Measurements from ENCODE around the gene UBA3. TPM values are rescaled to one million over a fixed set of nuclear protein-coding genes. Genes with fewer than 3 reads are reported as not detected.

UBA3 gene
- total RNA-seq, 1 donor from 2014 or later = 54.3 TPM

GRCh38 chr3:69079269-69080159 is 651 bp downstream of the UBA3 start:
- no peak for DNase-seq (ENCODE audit: low spot score)

DNA sequence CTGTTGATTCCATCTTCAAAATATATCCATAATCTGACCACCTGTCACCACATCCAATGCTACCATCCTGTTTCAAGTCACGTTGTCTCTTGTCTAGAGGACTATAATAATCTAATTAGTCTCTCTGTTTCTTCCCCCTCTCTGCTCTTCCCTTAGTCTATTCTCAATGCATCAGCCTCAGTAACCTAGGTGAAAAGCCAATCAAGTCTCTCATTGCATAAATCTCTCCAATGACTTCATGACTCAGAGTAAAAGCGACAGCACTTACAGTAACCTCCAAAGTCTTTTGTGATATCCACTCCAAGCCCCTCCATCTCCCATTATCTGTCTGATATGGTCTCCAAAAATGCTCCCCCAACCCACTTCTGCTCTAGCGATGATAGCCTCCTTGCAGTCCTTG is 7.2 kb downstream of the UBA3 start:
- no peak for DNase-seq (ENCODE audit: low spot score)

DNA sequence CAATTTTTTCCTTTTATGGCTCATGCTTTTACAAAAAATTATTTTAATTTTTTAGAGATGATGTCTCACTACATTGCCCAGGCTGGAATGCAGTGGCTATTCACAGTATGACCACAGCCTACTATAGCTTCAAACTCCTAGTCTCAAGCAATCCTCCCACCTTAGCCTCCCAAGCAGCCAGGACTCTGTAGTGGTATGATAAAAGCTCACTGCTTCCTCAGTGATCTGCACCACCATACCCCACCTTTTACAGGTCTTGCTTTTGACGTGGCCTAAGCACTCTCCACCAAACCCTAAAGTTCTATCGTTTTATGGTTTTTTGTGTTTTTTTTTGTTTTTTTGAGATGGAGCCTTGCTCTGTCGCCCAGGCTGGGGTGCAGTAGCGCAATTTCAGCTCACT is 14.0 kb downstream of the UBA3 start:
- DNase-seq (ENCODE audit: low spot score) = no peak

- DNase-seq (ENCODE audit: low spot score) = no peak
These were observed 14.7 kb downstream of the UBA3 start for GRCh38 chr3:69065318-69065964.

GRCh38 chr3:69063636-69064035 is 16.5 kb downstream of the UBA3 start:
- DNase-seq (ENCODE audit: low spot score) = no peak

- no peak for DNase-seq (ENCODE audit: low spot score)
These were observed 20.5 kb downstream of the UBA3 start for GRCh38 chr3:69059688-69060087.

DNA sequence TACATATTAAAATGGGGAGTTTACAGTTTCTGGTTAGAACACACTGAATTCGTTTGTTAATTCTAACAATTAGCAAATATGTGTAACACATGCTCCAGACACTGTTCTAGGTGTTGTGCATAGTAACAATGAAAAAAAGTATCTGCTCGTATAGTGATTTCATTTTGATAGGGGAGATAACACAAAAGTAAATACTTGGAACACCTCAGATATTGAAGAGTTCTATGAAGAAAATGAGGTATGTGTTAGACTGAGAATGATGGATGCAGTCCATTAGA is 21.3 kb downstream of the UBA3 start:
- DNase-seq (ENCODE audit: low spot score) = no peak

DNA sequence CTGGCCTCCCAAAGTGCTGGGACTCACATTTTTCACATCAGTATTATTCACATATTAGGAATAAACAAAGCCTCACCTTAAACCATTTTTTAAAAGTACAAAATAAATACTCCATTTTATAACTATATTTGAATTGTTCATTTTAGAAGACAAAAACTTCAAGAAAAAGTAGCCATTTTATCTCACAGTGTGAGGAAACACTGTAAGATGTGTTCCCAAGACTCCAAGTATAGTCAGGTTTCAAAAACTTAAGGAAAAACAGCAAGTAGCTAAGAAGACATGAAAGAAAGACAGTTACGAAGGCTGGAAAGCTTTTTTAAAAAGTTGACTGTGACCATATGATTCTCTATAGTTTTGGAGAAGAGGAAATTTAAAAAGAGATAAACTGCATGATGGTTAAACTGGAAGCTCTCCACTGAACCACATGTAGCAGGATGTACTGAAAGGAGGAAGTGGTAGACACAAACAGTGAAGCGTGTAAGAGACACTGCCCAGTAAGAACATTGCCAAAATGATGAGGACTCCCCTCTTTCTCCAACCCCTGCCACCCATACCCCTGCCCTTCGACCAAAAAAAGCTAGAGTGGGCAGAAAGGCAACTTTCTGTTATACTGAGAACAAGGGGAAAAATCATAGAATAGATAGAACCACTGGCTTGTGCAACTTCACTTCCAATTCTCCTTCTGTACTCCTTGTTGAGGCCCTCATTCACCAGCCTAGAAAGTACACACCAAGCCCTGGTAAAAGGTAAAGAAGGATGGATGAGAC is 21.8 kb downstream of the UBA3 start:
- no peak for DNase-seq (ENCODE audit: low spot score)

- no peak for DNase-seq (ENCODE audit: low spot score)
These were observed 27.7 kb downstream of the UBA3 start for GRCh38 chr3:69052472-69052898.

DNA sequence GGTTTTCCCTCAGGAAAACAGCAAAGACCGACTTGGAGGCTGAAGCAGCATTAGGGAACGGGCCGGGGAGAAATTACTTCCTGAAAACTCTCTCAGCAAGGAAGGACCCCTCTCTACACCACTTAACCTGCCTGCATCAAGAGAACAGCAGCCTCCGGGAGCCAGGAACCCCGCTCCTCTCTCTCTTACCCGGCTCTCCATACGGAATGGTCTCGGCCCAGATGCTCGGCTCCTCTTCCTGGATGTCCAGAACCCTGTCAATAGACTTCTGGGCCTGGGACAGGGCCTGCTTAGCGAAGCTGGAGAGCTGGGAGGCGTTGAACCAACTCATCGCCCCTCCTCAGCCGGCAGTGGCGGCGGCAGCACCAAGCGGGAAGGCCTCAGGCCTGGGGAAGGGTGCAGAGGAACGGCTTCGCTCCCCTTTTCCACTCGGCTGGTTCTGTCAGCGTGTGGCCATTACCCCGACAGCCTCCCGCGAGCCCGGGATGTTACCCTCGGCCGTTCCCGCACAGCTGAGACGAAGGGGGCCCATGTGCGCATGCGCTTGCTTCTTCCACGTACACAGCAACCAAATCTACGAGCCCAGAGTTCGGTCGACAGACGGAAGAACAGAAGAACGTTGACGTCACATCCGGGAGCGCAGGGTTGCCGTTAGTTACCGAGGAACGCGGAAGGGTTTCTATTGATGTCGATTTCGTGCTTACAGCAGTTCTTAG is 28.3 kb downstream of the UBA3 start, which contains the start of gene TMF1:
TMF1 (minus strand) TSS at position 578 of the 716 bp plus-strand sequence; CDS start at position 331, 247 bp downstream.
- DNase-seq (ENCODE audit: low spot score) = peak; percentile 99

DNA sequence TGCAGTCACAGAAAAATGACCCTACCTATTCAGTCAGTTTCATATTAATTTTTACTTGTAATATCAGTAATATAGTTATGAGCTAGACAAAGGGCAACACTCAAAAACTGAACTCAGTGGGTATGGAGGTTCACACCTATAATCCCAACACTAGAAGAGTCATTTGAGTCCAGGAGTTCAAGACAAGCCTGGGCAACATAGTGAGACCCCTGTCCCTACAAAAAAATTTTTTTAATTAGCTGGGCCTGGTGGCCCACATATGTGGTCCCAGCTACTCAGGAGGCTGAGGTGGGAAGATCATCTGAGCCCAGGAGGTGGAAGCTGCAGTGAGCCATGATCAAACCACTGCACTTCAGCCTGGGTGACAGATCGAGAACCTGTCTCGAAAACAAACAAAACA is 31.2 kb downstream of the UBA3 start:
- no peak for DNase-seq (ENCODE audit: low spot score)

GRCh38 chr3:69044608-69045007 is 35.6 kb downstream of the UBA3 start:
- DNase-seq (ENCODE audit: low spot score) = no peak

DNA sequence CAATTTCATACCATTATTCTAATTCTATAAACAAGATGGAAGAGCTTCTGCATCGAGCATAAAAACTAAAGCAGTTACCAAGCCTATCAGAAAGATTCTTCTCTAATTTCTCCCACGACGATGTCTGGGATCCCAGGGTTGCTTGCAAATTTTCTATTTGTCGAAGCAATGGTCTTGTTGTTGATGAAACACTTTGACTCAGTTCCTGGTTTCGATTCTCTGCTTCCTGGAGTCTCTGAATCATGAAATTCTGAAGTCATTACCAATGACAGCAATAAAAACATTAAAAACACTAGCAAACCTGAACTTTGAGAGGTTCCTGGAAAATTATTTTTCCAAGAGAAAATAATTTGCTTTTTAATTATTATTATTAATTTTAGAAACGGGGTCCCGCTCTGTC is 46.7 kb downstream of the UBA3 start:
- no peak for DNase-seq (ENCODE audit: low spot score)

DNA sequence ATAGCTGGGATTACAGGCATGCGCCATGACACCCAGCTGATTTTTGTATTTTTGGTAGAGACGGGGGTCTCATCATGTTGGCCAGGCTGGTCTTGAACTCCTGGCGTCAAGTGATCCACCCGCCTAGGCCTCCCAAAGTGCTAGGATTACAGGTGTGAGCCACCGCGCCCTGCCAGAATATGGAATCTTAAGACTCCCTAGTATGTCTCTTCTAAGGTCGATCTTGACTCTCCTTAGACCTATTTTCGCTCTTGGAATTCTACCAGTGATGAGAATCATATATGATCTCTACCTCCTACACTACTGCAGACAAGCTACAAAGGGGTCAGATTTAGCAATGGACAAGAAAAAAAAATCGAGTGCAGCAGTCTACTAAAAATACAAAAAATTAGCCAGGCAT is 47.4 kb downstream of the UBA3 start:
- DNase-seq (ENCODE audit: low spot score) = no peak

DNA sequence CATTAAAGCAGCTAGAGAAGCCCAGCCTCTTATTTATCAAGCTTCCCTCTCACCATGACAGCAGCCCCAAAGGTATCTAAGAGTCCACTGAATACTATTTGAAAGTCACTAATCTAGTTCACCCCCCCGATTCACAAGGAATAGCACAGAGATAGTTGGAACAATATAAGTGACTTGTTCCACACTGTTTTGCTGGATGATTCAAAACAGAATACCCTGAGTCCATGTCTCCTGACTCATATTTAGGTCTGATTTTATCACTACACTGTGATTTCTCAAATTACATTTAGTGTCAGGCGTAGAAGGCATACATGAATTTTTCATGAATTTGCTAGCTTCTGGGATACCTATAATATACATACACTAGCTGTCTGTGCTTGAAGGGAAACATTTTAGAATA is 48.0 kb downstream of the UBA3 start:
- no peak for DNase-seq (ENCODE audit: low spot score)

DNA sequence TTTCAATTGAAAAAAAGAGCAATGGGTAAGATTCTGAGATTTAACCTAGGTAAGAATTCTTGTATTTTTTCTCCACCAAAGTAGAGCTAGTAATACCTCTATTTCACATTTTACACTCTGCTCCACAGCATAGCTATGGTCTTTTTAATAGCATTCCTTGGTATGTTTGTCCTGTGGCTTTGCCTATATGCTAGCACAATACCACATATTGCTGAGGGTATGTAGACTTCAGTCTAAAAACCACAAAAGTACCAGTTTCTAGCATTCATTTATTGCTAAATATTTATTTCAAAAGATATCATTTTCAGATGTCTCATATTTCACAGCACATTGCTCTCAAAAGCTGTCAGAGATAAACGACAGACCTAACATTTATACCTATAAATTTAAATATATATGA is 48.5 kb downstream of the UBA3 start:
- no peak for DNase-seq (ENCODE audit: low spot score)

- no peak for DNase-seq (ENCODE audit: low spot score)
These were observed 59.3 kb downstream of the UBA3 start for GRCh38 chr3:69020857-69021256.

- no peak for DNase-seq (ENCODE audit: low spot score)
These were observed 59.7 kb downstream of the UBA3 start for GRCh38 chr3:69020424-69020823.

GRCh38 chr3:69016901-69017300 is 63.3 kb downstream of the UBA3 start:
- DNase-seq (ENCODE audit: low spot score) = no peak

DNA sequence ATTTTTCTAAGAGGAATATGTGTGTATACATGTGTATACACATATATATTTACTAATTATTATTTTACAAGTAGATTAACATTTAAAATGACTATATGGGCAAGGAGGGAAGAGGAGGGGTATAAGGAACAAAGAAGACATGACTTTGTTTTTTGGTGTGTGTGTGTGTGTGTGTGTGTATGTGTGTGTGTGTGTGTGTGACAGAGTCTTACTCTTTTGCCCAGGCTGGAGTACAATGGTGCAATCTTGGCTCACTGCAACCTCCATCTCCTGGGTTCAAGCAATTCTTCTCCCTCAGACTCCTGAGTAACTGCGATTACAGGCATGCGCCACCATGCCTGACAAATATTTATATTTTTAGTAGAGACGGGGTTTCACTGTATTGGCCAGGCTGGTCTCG is 64.1 kb downstream of the UBA3 start:
- no peak for DNase-seq (ENCODE audit: low spot score)

DNA sequence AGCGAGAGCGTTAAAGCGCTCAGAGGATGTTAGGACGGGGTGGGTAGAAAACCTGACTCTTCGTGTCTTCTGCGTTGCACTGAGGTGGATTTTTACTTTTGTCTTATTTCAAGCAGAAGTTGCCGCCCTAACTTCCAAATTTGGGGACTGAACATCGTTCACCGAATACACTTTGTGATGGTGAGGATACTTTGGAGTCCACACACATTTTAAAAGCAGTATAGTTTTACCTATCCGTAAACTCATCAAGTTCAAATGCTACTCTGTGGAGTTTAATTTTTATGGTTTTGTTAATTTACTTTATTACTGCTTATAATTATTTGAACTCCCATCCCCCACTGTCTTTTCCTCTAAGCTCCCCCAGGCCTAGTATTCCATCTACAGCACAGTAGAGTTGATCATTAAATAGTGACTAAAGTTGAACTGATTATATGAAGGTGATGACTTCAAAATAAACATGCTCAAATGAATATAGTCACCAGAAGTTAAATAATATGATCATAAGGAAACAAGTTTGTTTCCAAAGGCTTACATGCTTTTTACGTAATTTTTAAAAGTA is 66.1 kb downstream of the UBA3 start:
- DNase-seq (ENCODE audit: low spot score) = no peak

All from mesenteric fat pad (tissue), 1 donor.